B cell (primary cell): Measurements from ENCODE around the gene UBE2E3.

Experiments
- CTCF ChIP-seq: fragments of 200-600 bp; IDR thresholded peaks from one replicate; pipeline ENCODE4 v1.8.0; 2022; ENCODE audit warnings: antibody characterized with exemption, mild to moderate bottlenecking
- EZH2 ChIP-seq: IDR thresholded peaks from 2 replicates; pipeline ENCODE4 v1.6.1; 2012; ENCODE audit warnings: borderline replicate concordance, low read depth, mild to moderate bottlenecking, moderate library complexity, low read length; ENCODE audit not compliant: insufficient read depth, poor library complexity, severe bottlenecking

- TF ChIP-seq CTCF (no peak), EZH2 (no peak)
Observed at GRCh38 chr2:181025004-181025403, 44.6 kb downstream of the UBE2E3 start.
